GM12872 (cell line): Measurements from ENCODE around the gene MAPK4.

Experiments
- TF ChIP-seq, protein P1 (sequence below): IDR thresholded peaks from 3 replicates; pipeline ENCODE4 v1.5.1; 2011; ENCODE audit warnings: low read depth, mild to moderate bottlenecking, low read length, moderate library complexity; ENCODE audit not compliant: insufficient read depth

Gene MAPK4

DNA sequence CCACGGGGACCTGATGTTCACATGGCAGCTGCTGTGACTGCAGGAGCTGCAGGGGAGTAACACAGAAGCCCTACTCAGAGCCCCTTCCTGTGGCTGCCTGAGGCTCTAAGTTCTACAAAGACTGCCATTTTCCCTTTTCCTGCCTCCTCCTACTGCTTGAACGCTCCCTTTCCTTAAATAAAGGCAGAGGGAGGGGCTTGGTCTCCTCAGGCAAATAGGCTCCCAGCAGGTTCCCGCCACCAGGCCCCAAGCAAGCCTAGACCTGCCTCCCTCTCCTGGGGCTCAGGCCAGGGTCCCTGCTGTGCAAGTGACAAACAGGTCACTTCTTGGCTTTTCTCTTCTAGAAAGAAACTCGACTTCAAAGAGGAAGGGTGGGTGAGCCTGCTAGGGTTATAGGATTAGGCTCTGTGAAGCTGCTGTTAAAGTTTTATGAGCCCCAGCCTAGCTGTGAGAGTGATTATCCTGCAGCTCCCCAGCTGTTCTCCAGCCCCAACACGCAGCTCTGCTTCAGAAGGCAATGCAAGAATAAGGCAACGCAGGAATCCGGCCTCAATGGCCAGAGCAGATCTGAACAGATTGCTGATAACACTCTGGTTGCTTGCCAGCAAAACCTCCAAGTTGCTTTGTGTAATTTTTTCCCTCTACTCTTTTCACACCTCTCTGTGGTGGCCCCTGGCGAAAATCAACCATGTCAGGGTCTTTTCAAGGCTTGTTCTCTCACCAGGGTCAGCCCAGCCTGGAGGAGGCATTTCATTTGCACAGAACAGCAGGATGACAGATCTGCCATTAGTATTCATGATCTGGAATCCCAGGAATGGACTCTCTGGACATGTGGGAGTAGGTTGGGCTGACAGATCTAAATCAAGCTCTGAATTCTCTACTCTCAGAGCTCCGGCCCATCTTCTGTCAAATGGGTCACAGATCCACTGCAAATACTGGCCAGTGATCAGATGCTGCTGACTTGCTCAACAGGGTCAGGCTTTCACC is 188.6 kb downstream of the MAPK4 start:
- TF ChIP-seq, protein P1, sequence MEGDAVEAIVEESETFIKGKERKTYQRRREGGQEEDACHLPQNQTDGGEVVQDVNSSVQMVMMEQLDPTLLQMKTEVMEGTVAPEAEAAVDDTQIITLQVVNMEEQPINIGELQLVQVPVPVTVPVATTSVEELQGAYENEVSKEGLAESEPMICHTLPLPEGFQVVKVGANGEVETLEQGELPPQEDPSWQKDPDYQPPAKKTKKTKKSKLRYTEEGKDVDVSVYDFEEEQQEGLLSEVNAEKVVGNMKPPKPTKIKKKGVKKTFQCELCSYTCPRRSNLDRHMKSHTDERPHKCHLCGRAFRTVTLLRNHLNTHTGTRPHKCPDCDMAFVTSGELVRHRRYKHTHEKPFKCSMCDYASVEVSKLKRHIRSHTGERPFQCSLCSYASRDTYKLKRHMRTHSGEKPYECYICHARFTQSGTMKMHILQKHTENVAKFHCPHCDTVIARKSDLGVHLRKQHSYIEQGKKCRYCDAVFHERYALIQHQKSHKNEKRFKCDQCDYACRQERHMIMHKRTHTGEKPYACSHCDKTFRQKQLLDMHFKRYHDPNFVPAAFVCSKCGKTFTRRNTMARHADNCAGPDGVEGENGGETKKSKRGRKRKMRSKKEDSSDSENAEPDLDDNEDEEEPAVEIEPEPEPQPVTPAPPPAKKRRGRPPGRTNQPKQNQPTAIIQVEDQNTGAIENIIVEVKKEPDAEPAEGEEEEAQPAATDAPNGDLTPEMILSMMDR: no peak

DNA sequence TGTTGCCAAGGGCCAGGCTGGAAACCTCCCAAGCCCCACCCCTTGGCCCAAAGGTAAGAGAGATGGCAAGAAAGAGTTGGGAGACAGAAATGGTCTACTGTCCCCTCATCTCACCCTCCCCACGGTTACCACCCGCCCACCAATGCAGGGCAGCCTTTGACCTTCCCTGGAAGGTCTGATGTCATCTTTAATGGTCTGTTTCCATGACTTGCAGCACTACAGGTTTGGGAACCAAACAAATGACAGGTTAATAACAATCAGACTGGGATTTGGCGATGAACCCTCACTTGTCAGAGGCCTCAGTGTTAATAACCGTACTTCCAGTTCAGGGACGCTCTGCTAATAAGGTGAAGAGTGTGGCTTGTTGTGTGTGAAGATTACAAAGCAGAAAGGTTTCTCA is 189.5 kb downstream of the MAPK4 start:
- TF ChIP-seq, protein P1: no peak

- TF ChIP-seq, protein P1: no peak
Observed at GRCh38 chr18:50749945-50750344, 190.1 kb downstream of the MAPK4 start.

DNA sequence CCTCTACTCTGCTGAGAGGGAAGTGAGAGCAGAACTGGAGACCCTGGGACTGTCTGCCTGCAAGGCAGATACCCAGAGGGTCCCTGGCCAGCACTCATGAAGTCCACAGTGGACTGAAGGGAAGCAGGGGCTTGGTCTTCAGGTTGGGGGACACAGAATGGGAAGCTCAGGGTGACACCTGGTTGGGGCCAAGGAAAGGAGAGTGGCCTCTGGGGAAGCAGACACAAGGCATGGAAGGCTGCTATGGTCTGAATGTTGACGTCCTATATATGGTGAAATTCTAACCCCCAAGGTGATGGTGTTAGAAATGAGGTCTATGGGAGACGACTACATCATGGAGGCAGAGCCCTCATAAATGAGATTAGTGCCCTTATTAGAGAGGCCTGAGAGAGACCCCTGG is 190.7 kb downstream of the MAPK4 start:
- TF ChIP-seq, protein P1: no peak

- TF ChIP-seq, protein P1: no peak
Observed at GRCh38 chr18:50751490-50751889, 191.6 kb downstream of the MAPK4 start.

DNA sequence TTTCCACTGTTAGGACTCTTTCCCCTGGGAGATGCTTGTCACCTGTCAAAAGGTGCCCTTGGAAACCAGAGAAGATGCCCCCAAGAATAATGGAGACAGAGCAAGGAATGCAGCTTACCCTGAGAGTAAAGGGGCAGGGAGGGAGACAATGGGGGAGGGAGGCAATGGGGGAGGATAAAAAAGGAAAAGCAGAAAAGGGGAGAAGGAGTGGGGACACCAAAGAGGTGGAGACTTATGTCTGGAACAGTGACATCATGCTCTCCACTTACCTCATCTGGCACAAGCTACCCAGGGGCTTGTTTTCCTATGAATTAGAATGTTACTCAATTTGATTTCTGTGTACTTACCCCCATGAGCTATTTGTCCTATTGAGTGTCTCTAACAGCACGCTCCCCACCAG is 192.1 kb downstream of the MAPK4 start:
- TF ChIP-seq, protein P1: no peak

DNA sequence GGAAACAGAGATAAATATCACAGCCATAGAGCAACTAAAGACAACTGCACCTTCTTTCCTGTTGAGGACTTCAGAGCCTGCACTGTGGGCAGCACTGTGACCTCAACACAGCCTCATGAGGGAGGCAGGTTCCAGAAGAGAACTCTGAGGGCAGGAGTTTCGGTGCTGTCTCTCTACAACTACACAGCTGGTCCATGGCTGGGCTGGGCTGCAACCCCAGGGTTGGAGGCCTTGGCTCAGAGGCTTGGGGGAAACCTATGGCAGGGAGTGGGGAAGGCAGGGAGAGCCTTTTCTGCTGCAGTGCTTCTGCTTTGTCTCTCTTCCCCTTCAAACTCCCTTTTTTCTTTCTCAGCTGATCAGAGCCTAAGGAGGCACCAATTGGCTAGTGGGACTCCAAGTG is 193.4 kb downstream of the MAPK4 start:
- TF ChIP-seq, protein P1: no peak
